Gastroesophageal sphincter (tissue), 4 donors: Measurements from ENCODE around the gene UCN. TPM values are rescaled to one million over a fixed set of nuclear protein-coding genes. Genes with fewer than 3 reads are reported as not detected.
A peak's percentile ranks its signal among the peaks of the same experiment; 100 is the strongest.
"Not testable (repeated sequence)": the region's sequence is repeated elsewhere in the genome, so short reads cannot be mapped to it uniquely, and the experiment has no call there.

Source experiments
- ATAC-seq: fragments of 150-250 bp; one replicate; pipeline ENCODE4 v1.9.1; 2016; ENCODE audit warnings: mild to moderate bottlenecking, moderate library complexity
- H3K27ac ChIP-seq, 4 donors: fragments of 200-600 bp; sonication (generic) in 3 of 4; 1 replicate in 3 of 4; 2 replicates in 1 of 4; pipeline ENCODE4 v1.5.1; 2016 to 2019
- H3K27me3 ChIP-seq: fragments of 200-600 bp; sonication (generic); one replicate; pipeline ENCODE4 v1.5.1; 2019
- H3K36me3 ChIP-seq, 2 donors: fragments of 200-600 bp; sonication (generic); one replicate each; pipeline ENCODE4 v1.5.1; 2019; ENCODE audit warnings: control low read depth in 1 of 2
- H3K4me1 ChIP-seq, 3 donors: fragments of 200-600 bp; sonication (generic); 1 replicate in 2 of 3; 2 replicates in 1 of 3; pipeline ENCODE4 v1.5.1; 2016 to 2019; ENCODE audit warnings: control low read depth in 2 of 3
- H3K4me3 ChIP-seq, 2 donors: fragments of 200-600 bp; sonication (generic); one replicate each; pipeline ENCODE4 v1.5.1; 2019; ENCODE audit warnings: mild to moderate bottlenecking in 1 of 2, moderate library complexity in 1 of 2
- H3K9me3 ChIP-seq, 3 donors: fragments of 200-600 bp; sonication (generic); one replicate each; pipeline ENCODE4 v1.5.1; 2017 to 2019; ENCODE audit warnings: control low read depth in 2 of 3
- EP300 ChIP-seq: sonication (generic); formaldehyde crosslinking; IDR thresholded peaks from one replicate; pipeline ENCODE4 v1.6.1; 2017; ENCODE audit warnings: antibody characterized with exemption, mild to moderate bottlenecking
- POLR2A ChIP-seq, 2 donors: fragments of 450-650 bp; IDR thresholded peaks; one replicate each; pipeline ENCODE4 v1.6.1; 2017; ENCODE audit warnings: antibody characterized with exemption in 2 of 2, mild to moderate bottlenecking in 2 of 2, moderate library complexity in 1 of 2
- POLR2AphosphoS5 ChIP-seq: sonication (generic); formaldehyde crosslinking; IDR thresholded peaks from one replicate; pipeline ENCODE4 v1.6.1; 2017; ENCODE audit warnings: antibody characterized with exemption
- whole genome bisulfite sequencing, 2 donors: methylation state at CpG; one replicate each; pipeline ENCODE4 v1.1.5; 2018; ENCODE audit warnings: low coverage in 1 of 2; 5-methylcytosine and 5-hydroxymethylcytosine counted together
- total RNA-seq, 4 donors: library from RNA; depleted of rRNA; stranded (reverse); fragments of >200 nt; gene quantifications; one replicate each; pipeline ENCODE4 v1.1.0, GENCODE V29; 2016
- TF ChIP-seq, protein P1 (sequence below), 4 experiments: fragments of 200-600 bp in 2 of 4; fragments of 450-650 bp in 2 of 4; sonication (generic) in 1 of 4; IDR thresholded peaks; one replicate each; pipeline ENCODE4 v1.5.1; 2017 to 2019; ENCODE audit warnings: antibody characterized with exemption in 4 of 4, mild to moderate bottlenecking in 2 of 4, moderate library complexity in 2 of 4

The UCN gene
- total RNA-seq, 4 donors from 2014 or later: 0.67 to 5.0 (median 2.0) TPM

DNA sequence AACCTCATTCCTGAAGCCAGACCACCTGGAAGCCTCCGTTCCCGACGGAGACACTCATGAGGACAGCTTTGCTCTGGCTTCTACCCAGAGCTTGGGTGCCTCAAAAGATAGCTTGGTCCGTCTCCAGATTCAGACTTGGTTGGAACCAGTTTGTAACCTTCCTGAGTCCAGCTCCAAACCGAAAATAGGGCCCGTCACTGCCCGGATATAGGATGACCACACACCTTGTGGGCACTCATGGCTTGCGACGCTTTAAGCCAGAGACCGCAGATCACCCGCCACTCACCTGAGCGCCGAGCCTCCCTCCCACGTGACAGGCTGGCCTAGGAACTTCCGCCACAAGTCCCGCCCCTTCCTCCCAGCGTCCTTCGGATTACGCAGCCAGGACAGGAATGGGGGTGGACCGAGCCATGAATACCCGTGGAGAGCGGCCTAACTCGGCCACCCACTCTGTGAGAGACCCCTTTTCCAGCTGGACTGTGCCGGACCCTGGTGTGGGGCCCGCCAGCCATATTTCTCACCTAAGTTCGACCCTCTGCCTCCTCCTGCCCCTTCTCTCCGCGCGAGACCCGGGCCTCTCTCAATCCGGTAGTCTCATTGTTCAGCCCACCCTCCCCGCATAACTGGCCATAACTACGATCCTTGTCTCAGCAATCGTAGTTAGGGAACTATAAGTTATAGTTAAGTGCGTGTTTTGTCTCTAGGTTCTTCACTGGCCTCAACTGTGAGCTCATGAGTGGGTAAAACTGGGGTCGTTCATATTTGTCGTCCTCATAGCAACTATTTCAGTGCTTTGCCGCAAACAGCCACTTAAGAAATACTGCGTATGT lies 14.7 kb upstream of the UCN start, which contains the start of gene MPV17:
Gene MPV17, minus strand, starts transcription at position 332 of the 830 bp plus-strand sequence. CDS start 580 bp downstream, outside the sequence.
- TF ChIP-seq POLR2A (IDR thresholded peaks at IDR 0.05) (peak; percentile 68 to 73), POLR2AphosphoS5 (peak; percentile 92)
- TF ChIP-seq, protein P1, sequence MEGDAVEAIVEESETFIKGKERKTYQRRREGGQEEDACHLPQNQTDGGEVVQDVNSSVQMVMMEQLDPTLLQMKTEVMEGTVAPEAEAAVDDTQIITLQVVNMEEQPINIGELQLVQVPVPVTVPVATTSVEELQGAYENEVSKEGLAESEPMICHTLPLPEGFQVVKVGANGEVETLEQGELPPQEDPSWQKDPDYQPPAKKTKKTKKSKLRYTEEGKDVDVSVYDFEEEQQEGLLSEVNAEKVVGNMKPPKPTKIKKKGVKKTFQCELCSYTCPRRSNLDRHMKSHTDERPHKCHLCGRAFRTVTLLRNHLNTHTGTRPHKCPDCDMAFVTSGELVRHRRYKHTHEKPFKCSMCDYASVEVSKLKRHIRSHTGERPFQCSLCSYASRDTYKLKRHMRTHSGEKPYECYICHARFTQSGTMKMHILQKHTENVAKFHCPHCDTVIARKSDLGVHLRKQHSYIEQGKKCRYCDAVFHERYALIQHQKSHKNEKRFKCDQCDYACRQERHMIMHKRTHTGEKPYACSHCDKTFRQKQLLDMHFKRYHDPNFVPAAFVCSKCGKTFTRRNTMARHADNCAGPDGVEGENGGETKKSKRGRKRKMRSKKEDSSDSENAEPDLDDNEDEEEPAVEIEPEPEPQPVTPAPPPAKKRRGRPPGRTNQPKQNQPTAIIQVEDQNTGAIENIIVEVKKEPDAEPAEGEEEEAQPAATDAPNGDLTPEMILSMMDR (IDR thresholded peaks at IDR 0.05): no peak
- H3K4me3 ChIP-seq: peak within 1 kb of the TSS; percentile 69 to 78
- H3K27ac ChIP-seq: peak within 1 kb of the TSS; percentile 89 to 95 (median 92)
- 0 to 1% methylated on average over 15 to 17 of the region's 39 CpGs for WGBS, 2 donors
- H3K4me1 ChIP-seq: peaks cover 2 to 31% (median 13%) of the 10 kb centered on the region in 3 donors
- peak; percentile 94 for ATAC-seq
- peaks cover 0 to 36% of the 10 kb centered on the region in 2 donors for H3K36me3 ChIP-seq
- no peaks in the 10 kb centered on the region for H3K9me3 ChIP-seq
- no peaks in the 10 kb centered on the region for H3K27me3 ChIP-seq

DNA sequence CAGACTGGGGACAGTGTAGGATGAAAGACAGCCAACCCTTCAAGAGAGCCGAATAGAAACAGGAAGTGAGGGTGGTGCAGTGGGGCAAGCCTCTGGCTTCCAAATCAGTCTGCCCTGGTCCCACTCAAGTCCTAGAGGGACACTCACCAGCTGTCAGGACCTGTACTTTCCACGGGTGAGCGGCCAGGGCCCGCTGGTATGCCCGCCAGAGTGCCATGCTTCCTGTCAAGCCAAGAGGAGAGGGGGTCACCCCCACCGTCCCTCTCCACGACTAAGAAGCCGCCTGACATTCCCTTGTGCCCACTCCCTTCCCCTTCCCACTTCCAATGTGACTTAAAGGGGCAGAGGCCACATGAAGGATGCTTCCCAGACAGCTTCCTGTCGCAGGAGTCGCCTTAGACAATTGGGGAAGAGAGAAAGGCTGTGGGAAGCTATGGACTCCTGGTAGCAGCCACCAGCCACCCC lies 14.1 kb upstream of the UCN start:
- H3K9me3 ChIP-seq: no peaks in the 10 kb centered on the region
- ATAC-seq: no peak
- H3K27me3 ChIP-seq: no peaks in the 10 kb centered on the region
- peak overlapping the region; percentile 69 to 78 for H3K4me3 ChIP-seq
- H3K36me3 ChIP-seq: peaks cover 0 to 29% of the 10 kb centered on the region in 2 donors
- H3K4me1 ChIP-seq: peaks cover 2 to 31% (median 13%) of the 10 kb centered on the region in 3 donors
- TF ChIP-seq EP300 (no peak), POLR2AphosphoS5 (no peak), POLR2A (IDR thresholded peaks at IDR 0.05) (no peak)
- TF ChIP-seq, protein P1 (IDR thresholded peaks at IDR 0.05): no peak
- WGBS, 2 donors: 0 to 3% methylated on average over 2 to 5 of the region's 10 CpGs
- H3K27ac ChIP-seq: peak overlapping the region; percentile 89 to 95 (median 92)

DNA sequence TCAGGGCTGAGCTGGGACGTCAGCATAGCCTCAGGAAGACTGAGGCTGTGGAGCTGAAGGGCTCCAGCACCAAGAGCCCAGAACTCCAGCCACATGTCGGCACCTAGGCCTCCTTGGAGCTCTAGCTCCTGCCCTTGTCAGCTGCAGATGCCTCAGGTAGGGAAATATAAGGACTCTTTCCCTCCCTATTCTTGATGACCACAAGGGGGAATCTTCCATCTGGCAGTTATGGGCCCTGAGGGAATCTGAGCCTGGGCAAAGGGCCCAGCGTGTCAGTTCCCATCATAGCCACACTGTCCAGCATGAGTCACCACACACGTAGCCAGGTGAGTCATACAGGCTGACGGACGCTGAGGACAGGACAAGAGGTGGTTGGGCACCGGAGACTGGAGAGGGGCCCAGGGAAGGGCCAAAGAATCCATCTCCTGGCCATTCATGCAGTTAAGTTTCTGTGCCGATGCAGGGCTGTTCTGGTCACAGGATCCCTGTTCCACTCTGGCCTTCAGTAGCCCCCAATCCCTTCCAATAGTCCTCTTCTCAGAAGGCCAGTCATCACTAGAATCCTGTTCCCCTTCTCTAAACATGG lies 12.8 kb upstream of the UCN start:
- Histone ChIP-seq H3K27me3 (no peaks in the 10 kb centered on the region), H3K36me3 (peaks cover 0 to 28% of the 10 kb centered on the region in 2 donors), H3K4me1 (peaks cover 2 to 31% (median 13%) of the 10 kb centered on the region in 3 donors), H3K27ac (peak overlapping the region in 3 of 4 donors; percentile 11 to 89 (median 74)), H3K4me3 (no peak overlapping the region), H3K9me3 (no peaks in the 10 kb centered on the region)
- peak; percentile 82 for ATAC-seq
- 41 to 68% methylated on average over 3 to 4 of the region's 8 CpGs for WGBS, 2 donors
- TF ChIP-seq POLR2AphosphoS5: peak; percentile 74
- TF ChIP-seq EP300: no peak
- TF ChIP-seq, protein P1 (IDR thresholded peaks at IDR 0.05): peak in 3 of 4 experiments; percentile 21 to 50 (median 46)
- no peak for TF ChIP-seq POLR2A (IDR thresholded peaks at IDR 0.05)

DNA sequence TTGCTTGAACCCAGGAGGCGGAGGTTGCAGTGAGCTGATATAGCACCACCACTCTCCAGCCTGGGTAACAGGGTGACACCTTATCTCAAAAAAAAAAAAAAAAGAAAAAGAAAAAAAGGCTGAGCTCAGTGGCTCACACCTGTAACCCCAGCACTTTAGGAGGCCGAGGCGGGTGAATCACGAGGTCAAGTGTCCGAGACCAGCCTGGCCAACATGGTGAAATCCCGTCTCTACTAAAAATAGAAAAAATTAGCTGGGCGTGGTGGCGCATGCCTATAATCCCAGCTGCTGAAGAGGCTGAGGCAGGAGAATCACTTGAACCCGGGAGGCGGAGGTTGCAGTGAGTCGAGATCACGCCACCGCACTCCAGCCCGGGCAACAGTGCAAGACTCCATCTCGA lies 11.6 kb upstream of the UCN start:
- Histone ChIP-seq H3K36me3 (peaks cover 0 to 36% of the 10 kb centered on the region in 2 donors), H3K4me1 (peaks cover 2 to 31% (median 13%) of the 10 kb centered on the region in 3 donors)
- not testable (repeated sequence) for H3K9me3 ChIP-seq, H3K27me3 ChIP-seq, ATAC-seq, H3K27ac ChIP-seq, H3K4me3 ChIP-seq
- WGBS, 2 donors: 89 to 95% methylated on average over 13 to 15 of the region's 15 CpGs

GRCh38 chr2:27316655-27317412 lies 8.6 kb upstream of the UCN start:
- no peak overlapping the region for H3K27ac ChIP-seq
- no peaks in the 10 kb centered on the region for H3K27me3 ChIP-seq
- H3K4me1 ChIP-seq: peaks cover 0 to 13% (median 4%) of the 10 kb centered on the region in 3 donors
- peaks cover 0 to 53% of the 10 kb centered on the region in 2 donors for H3K36me3 ChIP-seq
- WGBS, 2 donors: 89 to 100% methylated on average over 1 of the region's 12 CpGs
- no peak overlapping the region for H3K4me3 ChIP-seq
- TF ChIP-seq, protein P1 (IDR thresholded peaks at IDR 0.05): no peak
- TF ChIP-seq EP300 (no peak), POLR2A (IDR thresholded peaks at IDR 0.05) (no peak), POLR2AphosphoS5 (no peak)
- H3K9me3 ChIP-seq: no peaks in the 10 kb centered on the region
- ATAC-seq: no peak
